Fibroblast of skin of abdomen (primary cell): Measurements from ENCODE around the gene FAAP20. TPM values are rescaled to one million over a fixed set of nuclear protein-coding genes. Genes with fewer than 3 reads are reported as not detected.
A peak's percentile ranks its signal among the peaks of the same experiment; 100 is the strongest.

ENCODE experiments used
- DNase-seq: peaks from one replicate; pipeline ENCODE4 v3.0.0-alpha.2; 2013
- polyA plus RNA-seq, 2 experiments: library from polyadenylated mRNA; unstranded; fragments of 120-200 nt; gene quantifications; one replicate each; pipeline ENCODE4 v1.2.1, GENCODE V29; 2013; ENCODE audit not compliant: insufficient read length in 2 of 2

Gene FAAP20
- 85.0 TPM for polyA plus RNA-seq (2013, experiment 1 of 2; ENCODE audit: insufficient read length)
- polyA plus RNA-seq (2013, experiment 2 of 2; ENCODE audit: insufficient read length), result 91.1 TPM

GRCh38 chr1:2194319-2194897, at the start of gene FAAP20:
Gene FAAP20 (minus strand): TSS chr1:2194772. CDS start chr1:2194749, 23 bp downstream.
- peak; percentile 73 for DNase-seq

GRCh38 chr1:2242814-2243725, 48.5 kb upstream of the FAAP20 start:
- DNase-seq, result no peak

- no peak for DNase-seq
Observed at GRCh38 chr1:2241820-2242219, 47.2 kb upstream of the FAAP20 start.

- peak; percentile 35 for DNase-seq
Observed at GRCh38 chr1:2240270-2241156, 45.9 kb upstream of the FAAP20 start.

GRCh38 chr1:2239384-2239985, 44.9 kb upstream of the FAAP20 start:
- DNase-seq, result no peak

- no peak for DNase-seq
Observed at GRCh38 chr1:2239013-2239370, 44.4 kb upstream of the FAAP20 start.

- no peak for DNase-seq
Observed at GRCh38 chr1:2238361-2239012, 43.9 kb upstream of the FAAP20 start.

GRCh38 chr1:2237773-2238172, 43.2 kb upstream of the FAAP20 start:
- no peak for DNase-seq

- DNase-seq, result no peak
Observed at GRCh38 chr1:2236695-2237677, 42.4 kb upstream of the FAAP20 start.

- no peak for DNase-seq
Observed at GRCh38 chr1:2235300-2235998, 40.9 kb upstream of the FAAP20 start.

GRCh38 chr1:2234762-2235113, 40.2 kb upstream of the FAAP20 start:
- no peak for DNase-seq

GRCh38 chr1:2233997-2234761, 39.6 kb upstream of the FAAP20 start:
- peak; percentile 91 for DNase-seq

GRCh38 chr1:2233468-2233867, 38.9 kb upstream of the FAAP20 start:
- no peak for DNase-seq

- no peak for DNase-seq
Observed at GRCh38 chr1:2232916-2233438, 38.4 kb upstream of the FAAP20 start.

GRCh38 chr1:2232255-2232915, 37.8 kb upstream of the FAAP20 start:
- DNase-seq, result no peak

GRCh38 chr1:2231532-2232254, 37.1 kb upstream of the FAAP20 start:
- DNase-seq, result peak; percentile 81

GRCh38 chr1:2230781-2231531, 36.4 kb upstream of the FAAP20 start:
- DNase-seq, result no peak
